Neuronal stem cell (in vitro differentiated cells): ENCODE data around the gene MYO3B.

ENCODE experiments used
- DNase-seq: peaks from one replicate; pipeline ENCODE4 v3.0.0-alpha.2; 2013; ENCODE audit warnings: low spot score
- H2AFZ ChIP-seq: one replicate; pipeline ENCODE4 v1.6.1; 2013; ENCODE audit warnings: mild to moderate bottlenecking, low read length, inconsistent platforms
- H2AK5ac ChIP-seq: 2 replicates; pipeline ENCODE4 v1.6.1; 2013; ENCODE audit warnings: low read depth, mild to moderate bottlenecking, inconsistent platforms, low read length, moderate library complexity, mixed read lengths
- H2BK120ac ChIP-seq: 2 replicates; pipeline ENCODE4 v1.6.1; 2013; ENCODE audit warnings: low read depth, mild to moderate bottlenecking, inconsistent platforms, low read length, moderate library complexity, mixed read lengths
- H2BK12ac ChIP-seq: one replicate; pipeline ENCODE4 v1.6.1; 2013; ENCODE audit warnings: low read length, inconsistent platforms
- H2BK15ac ChIP-seq: 2 replicates; pipeline ENCODE4 v1.6.1; 2013; ENCODE audit warnings: mild to moderate bottlenecking, low read length, inconsistent platforms, mixed read lengths
- H2BK5ac ChIP-seq: one replicate; pipeline ENCODE4 v1.6.1; 2013; ENCODE audit warnings: inconsistent platforms, mild to moderate bottlenecking, low read length, moderate library complexity
- H3K14ac ChIP-seq: one replicate; pipeline ENCODE4 v1.6.1; 2013; ENCODE audit warnings: low read length, inconsistent platforms
- H3K18ac ChIP-seq: 2 replicates; pipeline ENCODE4 v1.6.1; 2013; ENCODE audit warnings: low read length, inconsistent platforms
- H3K23ac ChIP-seq: 2 replicates; pipeline ENCODE4 v1.6.1; 2013; ENCODE audit warnings: low read depth, mild to moderate bottlenecking, mixed read lengths, low read length, inconsistent platforms; ENCODE audit not compliant: poor library complexity
- H3K27ac ChIP-seq: replicated peaks from 3 replicates; pipeline ENCODE4 v1.5.1; 2013; ENCODE audit warnings: low read length, inconsistent platforms
- H3K27me3 ChIP-seq, 3 experiments: 2 replicates each; pipeline ENCODE4 v1.6.1; 2013; ENCODE audit warnings: low read length in 3 of 3, mild to moderate bottlenecking in 2 of 3, inconsistent platforms in 1 of 3, low read depth in 1 of 3, mixed read lengths in 1 of 3, moderate library complexity in 1 of 3; ENCODE audit not compliant: control insufficient read depth in 3 of 3, insufficient read depth in 3 of 3
- H3K36me3 ChIP-seq, 2 donors: replicated peaks in 1 of 2; 2 replicates each; pipeline ENCODE4 v1.6.1; 2013; ENCODE audit warnings: low read length in 2 of 2; ENCODE audit not compliant: control insufficient read depth in 2 of 2, insufficient read depth in 2 of 2
- H3K4ac ChIP-seq: 2 replicates; pipeline ENCODE4 v1.6.1; 2013; ENCODE audit warnings: inconsistent platforms, mild to moderate bottlenecking, low read length, moderate library complexity
- H3K4me1 ChIP-seq, 2 donors: 1 replicate in 1 of 2; 2 replicates in 1 of 2; pipeline ENCODE4 v1.6.1; 2013; ENCODE audit warnings: low read length in 2 of 2, low read depth in 1 of 2; ENCODE audit not compliant: control insufficient read depth in 2 of 2, insufficient read depth in 1 of 2
- H3K4me2 ChIP-seq: one replicate; pipeline ENCODE4 v1.6.1; 2013; ENCODE audit warnings: mild to moderate bottlenecking, low read length, inconsistent platforms; ENCODE audit not compliant: insufficient read depth, poor library complexity, severe bottlenecking
- H3K4me3 ChIP-seq, 2 donors: 2 replicates each; pipeline ENCODE4 v1.5.1; 2013; ENCODE audit warnings: low read length in 2 of 2, mild to moderate bottlenecking in 2 of 2, inconsistent platforms in 1 of 2, moderate library complexity in 1 of 2
- H3K79me1 ChIP-seq: one replicate; pipeline ENCODE4 v1.6.1; 2013; ENCODE audit warnings: low read depth, mild to moderate bottlenecking, inconsistent platforms, low read length, moderate library complexity
- H3K9ac ChIP-seq: one replicate; pipeline ENCODE4 v1.6.1; 2013; ENCODE audit warnings: mild to moderate bottlenecking, low read depth, low read length, inconsistent platforms; ENCODE audit not compliant: poor library complexity
- H3K9me3 ChIP-seq, 2 donors: replicated peaks in 1 of 2; 2 replicates each; pipeline versions ENCODE3 to v1.6.1; 2013; ENCODE audit warnings: low read length in 2 of 2, mild to moderate bottlenecking in 2 of 2, inconsistent platforms in 1 of 2, low read depth in 1 of 2, mixed read lengths in 1 of 2, moderate library complexity in 1 of 2; ENCODE audit not compliant: control insufficient read depth in 2 of 2, insufficient read depth in 1 of 2
- H4K8ac ChIP-seq: one replicate; pipeline ENCODE4 v1.6.1; 2013; ENCODE audit warnings: low read depth, mild to moderate bottlenecking, inconsistent platforms, low read length, moderate library complexity
- H4K91ac ChIP-seq: one replicate; pipeline ENCODE4 v1.6.1; 2013; ENCODE audit warnings: low read length, low read depth, mild to moderate bottlenecking, inconsistent platforms; ENCODE audit not compliant: poor library complexity
- WGBS, 2 donors: extraction: QIAGEN DNeasy Blood & Tissue Kit; methylation state at CpG; one replicate each; pipeline ENCODE4 v1.1.7; 2013; ENCODE audit warnings: missing lambda C conversion rate in 2 of 2, mixed read lengths in 1 of 2; ENCODE audit not compliant: insufficient read length in 2 of 2, insufficient replicate concordance in 1 of 2; ENCODE audit errors: extremely low coverage in 2 of 2; 5-methylcytosine and 5-hydroxymethylcytosine counted together

MYO3B gene

DNA sequence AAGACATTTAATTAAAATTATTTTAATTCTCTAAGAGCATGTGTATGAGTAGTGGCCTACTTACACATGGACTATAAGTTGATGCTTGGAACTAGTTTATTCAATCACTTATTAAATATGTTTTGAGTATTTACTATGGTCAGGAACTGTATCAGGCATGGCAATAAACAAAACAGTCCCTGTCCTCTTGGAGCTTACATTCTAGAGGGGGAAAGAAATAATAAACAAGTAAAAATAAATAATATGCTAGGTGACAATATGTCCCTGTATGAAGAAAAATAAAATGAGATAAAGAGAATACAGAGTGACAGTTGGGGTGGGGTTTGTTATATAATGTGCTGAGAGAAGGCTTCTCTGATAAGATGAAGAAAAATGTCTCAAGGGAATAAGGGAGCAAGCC, 74.5 kb downstream of the MYO3B start:
- Histone ChIP-seq H3K4me1 (peaks cover 0 to 3% of the 10 kb centered on the region in 2 donors), H3K36me3 (no peaks in the 10 kb centered on the region), H2AFZ (no peak overlapping the region), H3K14ac (no peak overlapping the region), H2AK5ac (no peak overlapping the region), H2BK15ac (no peak overlapping the region), H3K4ac (no peak overlapping the region), H3K18ac (no peak overlapping the region), H4K91ac (no peak overlapping the region), H3K4me3 (no peak overlapping the region), H4K8ac (no peak overlapping the region), H3K9me3 (peaks cover 1 to 2% of the 10 kb centered on the region in 2 donors), H2BK5ac (no peak overlapping the region), H2BK120ac (no peak overlapping the region), H3K79me1 (no peaks in the 10 kb centered on the region), H3K23ac (no peak overlapping the region), H3K4me2 (no peak overlapping the region), H3K27me3 (peaks cover 0 to 7% (median 0%) of the 10 kb centered on the region in 3 experiments), H3K9ac (no peak overlapping the region), H2BK12ac (no peak overlapping the region), H3K27ac (no peak overlapping the region)
- DNase-seq, result no peak

DNA sequence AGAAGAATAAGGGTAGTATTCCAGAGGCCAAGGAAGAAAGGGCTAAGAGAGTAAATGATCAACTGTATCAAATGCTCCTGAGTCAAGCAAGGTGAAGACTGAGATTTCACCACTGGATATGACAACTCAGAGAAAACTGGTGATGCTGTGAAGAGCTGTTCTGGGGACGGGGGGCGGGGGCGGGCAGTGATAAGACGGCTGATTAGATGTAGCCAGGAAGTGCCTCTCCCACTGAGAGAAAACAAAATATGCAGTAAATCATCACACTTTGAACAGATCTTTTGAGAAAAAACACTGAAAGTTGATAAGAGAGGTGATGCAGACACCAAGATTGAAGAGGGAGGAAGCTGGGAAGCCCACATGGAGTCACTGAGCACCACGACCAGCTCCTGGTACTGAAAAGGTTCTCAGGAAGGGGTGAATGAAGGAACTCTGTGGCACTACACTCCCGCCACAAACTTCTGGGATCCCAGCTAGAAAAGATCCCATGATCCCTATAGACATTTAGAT, 75.8 kb downstream of the MYO3B start:
- Histone ChIP-seq H3K4me2 (no peak overlapping the region), H3K4me3 (no peak overlapping the region), H2BK120ac (no peak overlapping the region), H3K36me3 (no peaks in the 10 kb centered on the region), H3K4ac (no peak overlapping the region), H3K79me1 (no peaks in the 10 kb centered on the region), H3K23ac (no peak overlapping the region), H2AK5ac (no peak overlapping the region), H4K8ac (no peak overlapping the region), H3K9me3 (peaks cover 1 to 2% of the 10 kb centered on the region in 2 donors), H3K9ac (no peak overlapping the region), H4K91ac (no peak overlapping the region), H3K27ac (no peak overlapping the region), H2BK5ac (peak overlapping the region; percentile 2), H2BK15ac (no peak overlapping the region), H3K27me3 (peaks cover 0 to 7% (median 0%) of the 10 kb centered on the region in 3 experiments), H3K14ac (no peak overlapping the region), H3K18ac (no peak overlapping the region), H2BK12ac (no peak overlapping the region), H3K4me1 (peaks cover 0 to 3% of the 10 kb centered on the region in 2 donors), H2AFZ (no peak overlapping the region)
- WGBS, 2 donors, result no CpG with 5 or more reads among the region's 6 CpGs
- DNase-seq, result no peak

- H2BK5ac ChIP-seq, result peak overlapping the region; percentile 2
- no peak overlapping the region for H3K4me2 ChIP-seq
- no peak overlapping the region for H2BK120ac ChIP-seq
- H2BK12ac ChIP-seq, result no peak overlapping the region
- no peak overlapping the region for H4K91ac ChIP-seq
- no peaks in the 10 kb centered on the region for H3K36me3 ChIP-seq
- H3K4ac ChIP-seq, result no peak overlapping the region
- no peak overlapping the region for H3K27ac ChIP-seq
- H2AFZ ChIP-seq, result no peak overlapping the region
- H3K4me3 ChIP-seq, result no peak overlapping the region
- H3K9ac ChIP-seq, result peak overlapping the region; percentile 30
- peak overlapping the region; percentile 47 for H3K23ac ChIP-seq
- H4K8ac ChIP-seq, result no peak overlapping the region
- WGBS, 2 donors, result no CpG with 5 or more reads among the region's 7 CpGs
- peaks cover 1 to 2% of the 10 kb centered on the region in 2 donors for H3K9me3 ChIP-seq
- peak overlapping the region; percentile 58 for H3K14ac ChIP-seq
- peak overlapping the region; percentile 27 for H3K18ac ChIP-seq
- H3K27me3 ChIP-seq, result peaks cover 0 to 6% (median 0%) of the 10 kb centered on the region in 3 experiments
- no peaks in the 10 kb centered on the region for H3K79me1 ChIP-seq
- H3K4me1 ChIP-seq, result peaks cover 0 to 3% of the 10 kb centered on the region in 2 donors
- no peak overlapping the region for H2AK5ac ChIP-seq
- no peak for DNase-seq
- H2BK15ac ChIP-seq, result peak overlapping the region; percentile 21
Observed at GRCh38 chr2:170254293-170254732, 76.4 kb downstream of the MYO3B start.

GRCh38 chr2:170255137-170255536, 77.2 kb downstream of the MYO3B start:
- peak overlapping the region; percentile 2 for H2BK5ac ChIP-seq
- no peak overlapping the region for H4K91ac ChIP-seq
- H3K9ac ChIP-seq, result no peak overlapping the region
- H2BK12ac ChIP-seq, result no peak overlapping the region
- peaks cover 1 to 2% of the 10 kb centered on the region in 2 donors for H3K9me3 ChIP-seq
- H2AFZ ChIP-seq, result no peak overlapping the region
- H3K27ac ChIP-seq, result no peak overlapping the region
- H3K27me3 ChIP-seq, result no peaks in the 10 kb centered on the region
- no peak overlapping the region for H3K18ac ChIP-seq
- no peak overlapping the region for H2BK120ac ChIP-seq
- no peaks in the 10 kb centered on the region for H3K79me1 ChIP-seq
- no peak overlapping the region for H3K14ac ChIP-seq
- peaks cover 0 to 3% of the 10 kb centered on the region in 2 donors for H3K4me1 ChIP-seq
- no peak overlapping the region for H2AK5ac ChIP-seq
- H3K23ac ChIP-seq, result no peak overlapping the region
- no peak for DNase-seq
- no peak overlapping the region for H3K4me2 ChIP-seq
- no peak overlapping the region for H4K8ac ChIP-seq
- no peak overlapping the region for H3K4ac ChIP-seq
- no peak overlapping the region for H3K4me3 ChIP-seq
- H3K36me3 ChIP-seq, result no peaks in the 10 kb centered on the region
- H2BK15ac ChIP-seq, result no peak overlapping the region
- WGBS, 2 donors, result no CpG with 5 or more reads among the region's 3 CpGs
